ENCODE data around the gene BMPR2.
"Not testable (repeated sequence)": the region's sequence is repeated elsewhere in the genome, so short reads cannot be mapped to it uniquely, and the experiment has no call there.

Gene BMPR2

DNA sequence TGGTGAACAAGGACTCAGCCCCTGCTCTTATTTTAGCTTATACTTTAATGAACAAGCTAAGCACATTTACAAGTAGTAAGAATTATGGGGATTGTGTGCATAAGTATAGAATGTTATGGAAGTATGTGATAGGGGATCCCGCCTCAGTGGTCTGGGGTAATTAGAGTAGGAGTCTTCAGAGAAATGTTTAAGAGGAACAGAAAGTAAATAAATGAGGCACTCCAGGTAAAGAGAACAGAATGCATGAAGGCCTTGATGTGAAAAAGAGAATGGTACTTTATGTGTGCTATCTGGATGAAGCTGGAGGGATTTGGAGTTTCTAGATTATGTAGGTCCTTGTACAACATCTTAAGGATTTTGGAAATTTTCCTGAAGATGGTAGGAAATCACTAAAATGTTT lies 76.6 kb downstream of the BMPR2 start:
- DNase-seq (ENCODE audit: low read depth in 2 of 2), result no peak

- DNase-seq (ENCODE audit: low read depth in 2 of 2), result no peak
These were observed 78.4 kb downstream of the BMPR2 start for GRCh38 chr2:202454536-202454935.

GRCh38 chr2:202455114-202455513 lies 79.0 kb downstream of the BMPR2 start:
- DNase-seq (ENCODE audit: low read depth in 2 of 2), result no peak

DNA sequence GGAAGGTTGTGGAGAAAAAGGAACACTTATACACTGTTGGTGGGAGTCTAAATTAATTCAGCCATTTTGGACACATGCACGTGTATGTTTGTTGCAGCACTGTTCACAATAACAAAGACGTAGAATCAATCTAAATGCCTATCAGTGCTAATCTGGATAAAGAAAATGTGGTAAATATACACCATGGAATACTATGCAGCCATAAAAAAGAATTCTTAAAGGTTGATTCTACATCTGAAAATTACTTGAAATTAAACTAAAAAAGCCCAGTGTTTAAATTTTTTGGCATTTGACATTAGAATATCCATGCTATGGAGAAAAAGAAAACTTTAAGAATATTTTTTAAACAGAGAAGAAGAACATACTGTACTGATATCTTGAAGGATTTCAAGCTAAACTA lies 84.0 kb downstream of the BMPR2 start:
- DNase-seq (ENCODE audit: low read depth in 2 of 2), result no peak

DNA sequence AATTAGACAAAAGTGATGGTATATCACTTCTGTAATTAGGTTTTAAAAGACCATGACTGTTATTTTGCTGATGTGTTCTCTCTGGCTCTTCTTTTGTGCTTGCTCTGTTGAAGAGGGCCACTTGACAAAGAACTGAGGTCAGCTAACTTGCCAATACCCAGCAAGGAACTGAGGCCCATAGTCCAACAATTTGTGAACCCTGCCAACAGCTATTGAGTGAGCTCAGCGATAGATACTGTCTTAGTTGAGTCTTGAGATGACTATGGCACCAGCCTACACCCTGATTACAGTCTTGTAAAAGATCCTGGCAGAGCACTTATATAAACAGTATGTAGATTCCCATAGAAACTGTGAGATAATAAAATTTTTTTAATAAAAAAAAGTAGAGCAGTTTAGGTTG lies 103.0 kb downstream of the BMPR2 start:
- DNase-seq (ENCODE audit: low read depth in 2 of 2), result no peak

- no peak for DNase-seq (ENCODE audit: low read depth in 2 of 2)
These were observed 103.5 kb downstream of the BMPR2 start for GRCh38 chr2:202479610-202480009.

- DNase-seq (ENCODE audit: low read depth in 2 of 2), result no peak
These were observed 110.2 kb downstream of the BMPR2 start for GRCh38 chr2:202486351-202486750.

GRCh38 chr2:202488671-202489070 lies 112.5 kb downstream of the BMPR2 start:
- no peak for DNase-seq (ENCODE audit: low read depth in 2 of 2)

- DNase-seq (ENCODE audit: low read depth in 2 of 2), result no peak
These were observed 114.4 kb downstream of the BMPR2 start for GRCh38 chr2:202490479-202490878.

DNA sequence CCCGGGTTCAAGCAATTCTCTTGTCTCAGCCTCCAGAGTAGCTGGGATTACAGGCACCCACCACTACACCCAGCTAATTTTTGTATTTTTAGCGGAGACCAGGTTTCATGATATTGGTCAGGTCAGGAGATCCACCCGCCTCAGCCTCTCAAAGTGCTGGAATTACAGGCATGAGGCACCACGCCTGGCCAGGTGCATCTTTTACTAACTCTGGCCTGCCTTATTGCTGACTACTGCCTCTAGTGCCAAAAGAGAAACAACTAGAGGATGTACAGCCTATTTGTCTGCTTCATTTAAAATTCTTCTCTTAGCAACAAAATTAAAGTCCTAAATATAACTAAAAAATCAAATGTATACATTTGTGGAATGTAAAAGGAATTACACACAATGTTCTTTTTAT lies 115.4 kb downstream of the BMPR2 start:
- no peak for DNase-seq (ENCODE audit: low read depth in 2 of 2)

GRCh38 chr2:202494300-202495229 lies 118.4 kb downstream of the BMPR2 start:
- no peak for DNase-seq (ENCODE audit: low read depth in 2 of 2)

DNA sequence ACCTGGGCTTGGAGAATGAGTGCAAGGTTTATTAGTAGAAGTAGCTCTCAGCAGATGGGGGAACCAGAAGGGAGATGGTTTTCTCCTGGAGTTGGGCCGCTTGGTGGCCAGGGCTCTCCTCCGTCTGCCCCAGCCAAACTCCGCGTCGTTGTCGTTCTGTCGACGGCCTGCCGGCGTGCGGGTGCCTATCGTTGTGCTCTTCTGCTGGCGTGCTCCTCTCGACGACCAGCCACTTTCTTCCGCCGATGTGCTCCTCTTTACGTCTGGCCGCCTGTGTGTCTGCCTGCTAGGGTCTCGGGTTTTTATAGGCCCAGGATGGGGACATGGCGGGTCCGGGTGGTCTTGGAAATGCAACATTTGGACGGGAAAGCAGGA lies 119.1 kb downstream of the BMPR2 start:
- no peak for DNase-seq (ENCODE audit: low read depth in 2 of 2)

GRCh38 chr2:202496835-202497472 lies 120.8 kb downstream of the BMPR2 start:
- DNase-seq (ENCODE audit: low read depth in 2 of 2), result not testable (repeated sequence)

DNA sequence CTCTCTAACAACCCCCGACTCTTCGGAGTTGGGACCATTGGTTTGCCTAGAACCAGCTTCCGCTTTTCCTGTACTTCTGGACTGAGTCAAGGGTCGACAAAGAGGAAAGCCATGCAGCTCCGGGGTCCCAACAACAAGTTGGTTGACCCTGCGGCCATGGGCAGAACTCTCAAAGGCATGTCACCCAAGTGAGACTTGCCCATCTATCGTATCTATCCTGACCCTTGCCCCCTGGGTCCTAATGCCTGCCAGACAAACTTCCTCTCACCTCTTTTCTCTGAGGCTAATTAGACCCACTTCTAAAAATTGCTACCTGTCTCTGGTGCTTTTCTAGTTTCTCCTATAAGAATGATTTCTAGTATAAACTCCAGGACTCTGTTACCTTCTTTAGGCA lies 121.3 kb downstream of the BMPR2 start:
- not testable (repeated sequence) for DNase-seq (ENCODE audit: low read depth in 2 of 2)

- DNase-seq (ENCODE audit: low read depth in 2 of 2), result not testable (repeated sequence)
These were observed 123.7 kb downstream of the BMPR2 start for GRCh38 chr2:202499841-202500240.

DNA sequence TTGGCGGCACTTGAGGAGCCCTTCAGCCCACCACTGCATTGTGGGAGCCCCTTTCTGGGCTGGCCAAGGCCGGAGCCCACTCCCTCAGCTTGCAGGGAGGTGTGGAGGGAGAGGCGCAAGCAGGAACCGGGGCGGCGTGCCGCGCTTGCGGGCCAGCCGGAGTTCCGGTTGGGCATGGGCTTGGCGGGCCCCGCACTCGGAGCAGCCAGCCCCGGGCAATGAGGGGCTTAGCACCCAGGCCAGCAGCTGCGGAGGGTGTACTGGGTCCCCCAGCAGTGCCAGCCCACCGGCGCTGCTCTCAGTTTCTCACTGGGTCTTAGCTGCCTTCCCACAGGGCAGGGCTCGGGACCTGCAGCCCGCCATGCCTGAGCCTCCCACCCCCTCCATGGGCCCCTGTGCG lies 127.1 kb downstream of the BMPR2 start:
- DNase-seq (ENCODE audit: low read depth in 2 of 2), result not testable (repeated sequence)

GRCh38 chr2:202508686-202509085 lies 132.6 kb downstream of the BMPR2 start:
- DNase-seq (ENCODE audit: low read depth in 2 of 2), result no peak

- no peak for DNase-seq (ENCODE audit: low read depth in 2 of 2)
These were observed 134.8 kb downstream of the BMPR2 start for GRCh38 chr2:202510911-202511310.

DNA sequence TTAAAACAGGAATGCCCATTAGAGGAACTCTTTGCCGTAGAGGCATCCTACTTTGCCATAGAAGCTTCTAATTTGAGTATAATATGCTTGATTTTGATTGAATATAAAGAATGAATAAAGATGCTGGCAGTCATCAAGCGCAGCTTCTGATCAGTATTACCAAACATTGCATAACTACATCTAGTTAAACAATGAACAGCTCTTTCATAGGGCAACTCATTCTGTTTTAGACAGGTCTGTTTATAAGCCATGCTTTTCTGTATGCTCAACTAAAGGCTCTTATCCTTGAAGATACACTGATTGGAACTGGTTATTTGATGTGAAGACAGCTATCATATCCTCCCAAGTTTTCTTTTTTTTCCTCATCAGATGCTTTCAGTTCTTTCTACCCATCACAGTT lies 136.0 kb downstream of the BMPR2 start:
- DNase-seq (ENCODE audit: low read depth in 2 of 2), result no peak

DNA sequence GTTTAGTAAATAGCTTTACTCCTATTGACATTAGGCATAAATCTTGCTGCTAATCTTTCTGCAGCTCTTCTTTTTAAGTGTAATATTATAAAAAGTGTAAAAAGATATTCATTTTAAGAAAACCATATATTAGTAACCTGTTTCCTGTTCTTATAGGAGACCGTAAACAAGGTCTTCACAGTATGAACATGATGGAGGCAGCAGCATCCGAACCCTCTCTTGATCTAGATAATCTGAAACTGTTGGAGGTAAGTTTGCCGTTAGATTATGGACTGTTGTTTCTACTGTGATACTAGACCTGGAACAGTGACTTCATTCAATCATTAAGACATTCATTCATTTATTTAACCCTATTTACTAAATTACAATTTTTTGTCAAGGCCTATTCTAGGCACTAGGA lies 138.6 kb downstream of the BMPR2 start:
- no peak for DNase-seq (ENCODE audit: low read depth in 2 of 2)

DNA sequence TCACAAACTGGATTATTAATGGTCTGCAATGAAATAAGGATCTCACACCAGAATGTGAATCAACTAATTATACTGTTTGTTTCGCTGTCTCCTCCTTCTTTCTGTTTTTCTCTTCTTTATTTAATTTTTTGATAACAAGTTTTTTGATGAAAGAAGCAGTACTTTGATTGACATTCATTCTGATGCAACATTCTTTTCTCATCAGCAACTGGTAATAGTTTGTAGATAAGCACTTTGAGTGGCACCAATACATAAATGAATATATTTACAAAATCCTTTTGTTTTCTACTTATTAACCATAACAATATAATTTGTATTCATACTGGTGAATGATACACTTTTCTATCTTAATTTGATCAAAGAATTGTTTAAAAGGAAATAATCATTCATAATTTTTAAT lies 143.3 kb downstream of the BMPR2 start:
- DNase-seq (ENCODE audit: low read depth in 2 of 2), result no peak

- DNase-seq (ENCODE audit: low read depth in 2 of 2), result no peak
These were observed 145.3 kb downstream of the BMPR2 start for GRCh38 chr2:202521470-202521869.

DNA sequence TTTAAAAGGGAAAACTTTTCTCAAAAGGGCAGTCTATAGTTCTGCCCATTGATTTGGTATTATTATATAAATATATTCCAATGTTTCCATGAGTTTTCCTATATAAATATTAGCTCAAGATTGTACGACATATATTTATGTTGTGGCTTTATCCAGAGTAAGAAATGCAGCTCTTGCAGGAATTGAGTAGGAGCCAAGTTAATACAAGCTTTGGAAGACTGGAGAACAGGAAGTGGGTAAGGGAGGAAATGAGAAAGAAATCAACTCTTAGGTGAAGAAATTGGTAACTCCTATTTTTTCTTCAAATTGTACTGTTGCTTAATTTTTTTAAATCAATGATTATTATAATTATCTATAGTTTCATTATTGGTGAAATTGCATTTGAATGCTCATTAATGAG lies 153.3 kb downstream of the BMPR2 start:
- DNase-seq (ENCODE audit: low read depth in 2 of 2), result no peak
